Activated CD4-positive, alpha-beta T cell treated with anti-CD3 and anti-CD28 coated beads, Interleukin-2, amount 10 ng/mL, durations not matched to agents 7 days and 5 days (primary cell): Measurements from ENCODE around the gene OSBP. TPM values are rescaled to one million over a fixed set of nuclear protein-coding genes. Genes with fewer than 3 reads are reported as not detected.

Experiments used
- CTCF ChIA-PET: fragments of 350-600 bp; sonication (Branson Sonifier 250); formaldehyde crosslinking; loops from one replicate; lab custom pipeline; 2021; ENCODE audit warnings: antibody characterized with exemption; lab: Charles Lee
- POLR2A ChIA-PET: fragments of 350-600 bp; sonication (Branson Sonifier 250); formaldehyde crosslinking; loops from one replicate; lab custom pipeline; 2021; ENCODE audit warnings: antibody characterized with exemption; lab: Charles Lee
- DNase-seq: peaks from one replicate; pipeline ENCODE4 v3.0.0-alpha.2; 2020
- H3K27ac Mint-ChIP-seq: one replicate; pipeline ENCODE4 v1.8.0; 2021; ENCODE audit warnings: mild to moderate bottlenecking, moderate library complexity, mixed read lengths
- H3K27me3 Mint-ChIP-seq: one replicate; pipeline ENCODE4 v1.8.0; 2021; ENCODE audit warnings: mixed read lengths
- H3K36me3 Mint-ChIP-seq: one replicate; pipeline ENCODE4 v1.8.0; 2021; ENCODE audit warnings: low read depth, mixed read lengths
- H3K4me1 Mint-ChIP-seq: one replicate; pipeline ENCODE4 v1.8.0; 2021; ENCODE audit warnings: mixed read lengths
- H3K4me3 Mint-ChIP-seq: one replicate; pipeline ENCODE4 v1.8.0; 2021; ENCODE audit warnings: mild to moderate bottlenecking, moderate library complexity, mixed read lengths
- H3K9me3 Mint-ChIP-seq: one replicate; pipeline ENCODE4 v1.8.0; 2021; ENCODE audit warnings: mixed read lengths
- total RNA-seq, 2 experiments: library from RNA; stranded (reverse); gene quantifications; one replicate each; pipeline ENCODE4 v1.2.3, GENCODE V29; 2021

Gene OSBP
- total RNA-seq, 2 experiments from 2014 or later = 36.4 to 43.6 TPM

GRCh38 chr11:59600234-59600633, 15.3 kb downstream of the OSBP start:
- Mint-ChIP-seq H3K4me1 (peaks cover 6% of the 10 kb centered on the region), H3K36me3 (peaks cover 71% of the 10 kb centered on the region), H3K9me3 (no peaks in the 10 kb centered on the region), H3K27me3 (no peaks in the 10 kb centered on the region), H3K4me3 (no peak overlapping the region), H3K27ac (no peak overlapping the region)
- POLR2A ChIA-PET = no interaction called here
- no peak for DNase-seq
- CTCF ChIA-PET = interaction anchor here (0.7 to 1.1 kb wide), 2 partner anchors 10 to 11 kb away, joined by 3 read pairs; no protein-coding TSS in a partner anchor

GRCh38 chr11:59598961-59599360, 16.6 kb downstream of the OSBP start:
- Mint-ChIP-seq H3K27ac (no peak overlapping the region), H3K4me3 (no peak overlapping the region), H3K9me3 (no peaks in the 10 kb centered on the region), H3K4me1 (peaks cover 5% of the 10 kb centered on the region), H3K36me3 (peaks cover 79% of the 10 kb centered on the region), H3K27me3 (no peaks in the 10 kb centered on the region)
- CTCF ChIA-PET = interaction anchor here (2.0 kb wide), 1 partner anchor 10 kb away, joined by 7 read pairs; no protein-coding TSS in a partner anchor
- no peak for DNase-seq
- POLR2A ChIA-PET = no interaction called here

GRCh38 chr11:59584294-59584693, 31.3 kb downstream of the OSBP start:
- POLR2A ChIA-PET = no interaction called here
- H3K36me3 Mint-ChIP-seq = peaks cover 70% of the 10 kb centered on the region
- CTCF ChIA-PET = interaction anchor here (0.5 to 1.2 kb wide), 2 partner anchors 18 to 885 kb away, joined by 3 read pairs; no protein-coding TSS in a partner anchor

GRCh38 chr11:59582006-59582405, 33.6 kb downstream of the OSBP start:
- H3K27me3 Mint-ChIP-seq = no peaks in the 10 kb centered on the region
- no peaks in the 10 kb centered on the region for H3K4me1 Mint-ChIP-seq
- POLR2A ChIA-PET = interaction anchor here (0.6 kb wide), 1 partner anchor 1792 kb away, joined by 3 read pairs; no protein-coding TSS in a partner anchor
- H3K4me3 Mint-ChIP-seq = no peak overlapping the region
- no peak overlapping the region for H3K27ac Mint-ChIP-seq
- peaks cover 15% of the 10 kb centered on the region for H3K9me3 Mint-ChIP-seq
- no peak for DNase-seq
- peaks cover 72% of the 10 kb centered on the region for H3K36me3 Mint-ChIP-seq
- CTCF ChIA-PET = interaction anchor here (0.5 kb wide), 1 partner anchor 1874 kb away, joined by 4 read pairs; no protein-coding TSS in a partner anchor

More at GRCh38 chr11:59584294-59584693, 31.3 kb downstream of the OSBP start:
- DNase-seq = no peak
- H3K4me1 Mint-ChIP-seq = no peaks in the 10 kb centered on the region
- no peak overlapping the region for H3K27ac Mint-ChIP-seq
- peaks cover 15% of the 10 kb centered on the region for H3K9me3 Mint-ChIP-seq
- no peak overlapping the region for H3K4me3 Mint-ChIP-seq
- H3K27me3 Mint-ChIP-seq = no peaks in the 10 kb centered on the region

- Mint-ChIP-seq H3K9me3 (no peaks in the 10 kb centered on the region), H3K4me3 (no peak overlapping the region), H3K4me1 (no peaks in the 10 kb centered on the region), H3K36me3 (peaks cover 73% of the 10 kb centered on the region), H3K27me3 (no peaks in the 10 kb centered on the region), H3K27ac (no peak overlapping the region)
- ChIA-PET POLR2A (no interaction called here), CTCF (interaction anchor here (1.1 kb wide), 1 partner anchor 15 kb away, joined by 3 read pairs; no protein-coding TSS in a partner anchor)
- no peak for DNase-seq
These were observed 37.2 kb downstream of the OSBP start for GRCh38 chr11:59578369-59578768.

- no peaks in the 10 kb centered on the region for H3K27me3 Mint-ChIP-seq
- no peaks in the 10 kb centered on the region for H3K9me3 Mint-ChIP-seq
- ChIA-PET POLR2A (no interaction called here), CTCF (no interaction called here)
- H3K27ac Mint-ChIP-seq = no peak overlapping the region
- H3K4me3 Mint-ChIP-seq = no peak overlapping the region
- DNase-seq = no peak
- peaks cover 55% of the 10 kb centered on the region for H3K36me3 Mint-ChIP-seq
- H3K4me1 Mint-ChIP-seq = no peaks in the 10 kb centered on the region
These were observed 40.1 kb downstream of the OSBP start for GRCh38 chr11:59575505-59575904.

GRCh38 chr11:59574932-59575502, 40.6 kb downstream of the OSBP start:
- Mint-ChIP-seq H3K27ac (no peak overlapping the region), H3K36me3 (peaks cover 50% of the 10 kb centered on the region), H3K27me3 (no peaks in the 10 kb centered on the region), H3K9me3 (no peaks in the 10 kb centered on the region), H3K4me1 (no peaks in the 10 kb centered on the region), H3K4me3 (no peak overlapping the region)
- DNase-seq = no peak
- POLR2A ChIA-PET = no interaction called here
- CTCF ChIA-PET = no interaction called here

GRCh38 chr11:59574467-59574866, 41.1 kb downstream of the OSBP start:
- CTCF ChIA-PET = no interaction called here
- POLR2A ChIA-PET = no interaction called here
- H3K27ac Mint-ChIP-seq = no peak overlapping the region

GRCh38 chr11:59573216-59573615, 42.4 kb downstream of the OSBP start:
- Mint-ChIP-seq H3K9me3 (no peaks in the 10 kb centered on the region), H3K4me1 (no peaks in the 10 kb centered on the region), H3K4me3 (no peak overlapping the region), H3K27ac (no peak overlapping the region), H3K27me3 (no peaks in the 10 kb centered on the region), H3K36me3 (peaks cover 35% of the 10 kb centered on the region)
- CTCF ChIA-PET = interaction anchor here (0.6 kb wide), 1 partner anchor 12 kb away, joined by 5 read pairs; no protein-coding TSS in a partner anchor
- POLR2A ChIA-PET = no interaction called here
- no peak for DNase-seq

More at GRCh38 chr11:59574467-59574866, 41.1 kb downstream of the OSBP start:
- Mint-ChIP-seq H3K9me3 (no peaks in the 10 kb centered on the region), H3K27me3 (no peaks in the 10 kb centered on the region), H3K36me3 (peaks cover 45% of the 10 kb centered on the region), H3K4me3 (no peak overlapping the region), H3K4me1 (no peaks in the 10 kb centered on the region)
- DNase-seq = no peak

GRCh38 chr11:59572091-59572490, 43.5 kb downstream of the OSBP start:
- Mint-ChIP-seq H3K4me3 (no peak overlapping the region), H3K27me3 (no peaks in the 10 kb centered on the region), H3K27ac (no peak overlapping the region), H3K36me3 (peaks cover 27% of the 10 kb centered on the region), H3K9me3 (no peaks in the 10 kb centered on the region), H3K4me1 (no peaks in the 10 kb centered on the region)
- CTCF ChIA-PET = interaction anchor here (1.6 kb wide), 2 partner anchors 10 to 13 kb away, joined by 3 to 5 read pairs; no protein-coding TSS in a partner anchor
- POLR2A ChIA-PET = no interaction called here
- DNase-seq = no peak

GRCh38 chr11:59562292-59562691, 53.3 kb downstream of the OSBP start:
- Mint-ChIP-seq H3K4me1 (peaks cover 46% of the 10 kb centered on the region), H3K36me3 (no peaks in the 10 kb centered on the region), H3K4me3 (no peak overlapping the region), H3K27me3 (peaks cover 2% of the 10 kb centered on the region), H3K27ac (peak overlapping the region; percentile 57), H3K9me3 (no peaks in the 10 kb centered on the region)
- CTCF ChIA-PET = interaction anchor here (1.1 to 1.6 kb wide), 3 partner anchors 10 to 53 kb away, joined by 3 read pairs; no protein-coding TSS in a partner anchor
- DNase-seq = no peak
- POLR2A ChIA-PET = no interaction called here

GRCh38 chr11:59560702-59561473, 54.7 kb downstream of the OSBP start:
- ChIA-PET POLR2A (no interaction called here), CTCF (interaction anchor here (0.6 to 3.0 kb wide), 7 partner anchors 9 to 108 kb away, joined by 3 to 15 read pairs (median 5); partner anchors contain the start of gene PATL1)
- DNase-seq = peak; percentile 79
- H3K4me1 Mint-ChIP-seq = peaks cover 54% of the 10 kb centered on the region
- no peaks in the 10 kb centered on the region for H3K36me3 Mint-ChIP-seq
- H3K27ac Mint-ChIP-seq = peak overlapping the region; percentile 88
- H3K4me3 Mint-ChIP-seq = peak overlapping the region; percentile 82
- no peaks in the 10 kb centered on the region for H3K9me3 Mint-ChIP-seq
- peaks cover 13% of the 10 kb centered on the region for H3K27me3 Mint-ChIP-seq

- Mint-ChIP-seq H3K4me3 (peak overlapping the region; percentile 82), H3K9me3 (no peaks in the 10 kb centered on the region), H3K27me3 (peaks cover 19% of the 10 kb centered on the region), H3K4me1 (peaks cover 55% of the 10 kb centered on the region), H3K27ac (peak overlapping the region; percentile 88), H3K36me3 (no peaks in the 10 kb centered on the region)
- DNase-seq = peak; percentile 69
- ChIA-PET POLR2A (no interaction called here), CTCF (interaction anchor here (0.6 to 3.0 kb wide), 5 partner anchors 8 to 109 kb away, joined by 3 to 15 read pairs (median 5); partner anchors contain the start of gene PATL1)
These were observed 55.3 kb downstream of the OSBP start for GRCh38 chr11:59560290-59560701.
